GM21737 (cell line): ENCODE data around the gene DGCR6L.
"Not testable (repeated sequence)": the region's sequence is repeated elsewhere in the genome, so short reads cannot be mapped to it uniquely, and the experiment has no call there.

Source experiments
- ATAC-seq: cut with Tn5 transposase; IDR thresholded peaks from one replicate; pipeline ENCODE4 v1.9.1; 2021; ENCODE audit warnings: mild to moderate bottlenecking, moderate library complexity; ENCODE audit not compliant: unreplicated experiment

Gene DGCR6L

GRCh38 chr22:20328569-20328930 lies 8.7 kb upstream of the DGCR6L start:
- not testable (repeated sequence) for ATAC-seq

GRCh38 chr22:20325996-20326395 lies 6.1 kb upstream of the DGCR6L start:
- not testable (repeated sequence) for ATAC-seq

DNA sequence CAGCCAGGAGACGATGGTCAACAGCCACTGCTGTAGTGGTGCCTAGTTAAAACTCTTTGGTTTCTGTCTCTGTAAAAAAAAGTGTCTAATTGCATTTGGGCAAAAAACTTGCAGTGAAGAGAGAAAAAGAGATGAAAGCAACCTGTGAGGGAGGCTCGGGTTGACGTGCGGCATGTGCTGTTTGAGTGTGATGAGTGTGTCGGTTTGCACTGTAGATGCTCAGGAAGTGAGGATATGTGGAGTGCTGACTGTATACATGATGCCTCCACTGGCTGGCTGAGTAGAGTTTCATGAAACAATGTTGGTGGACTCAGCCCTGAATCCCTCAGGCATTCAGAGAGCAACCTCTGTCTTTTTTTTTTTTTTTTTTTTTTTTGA lies 4.3 kb upstream of the DGCR6L start:
- no peak for ATAC-seq

DNA sequence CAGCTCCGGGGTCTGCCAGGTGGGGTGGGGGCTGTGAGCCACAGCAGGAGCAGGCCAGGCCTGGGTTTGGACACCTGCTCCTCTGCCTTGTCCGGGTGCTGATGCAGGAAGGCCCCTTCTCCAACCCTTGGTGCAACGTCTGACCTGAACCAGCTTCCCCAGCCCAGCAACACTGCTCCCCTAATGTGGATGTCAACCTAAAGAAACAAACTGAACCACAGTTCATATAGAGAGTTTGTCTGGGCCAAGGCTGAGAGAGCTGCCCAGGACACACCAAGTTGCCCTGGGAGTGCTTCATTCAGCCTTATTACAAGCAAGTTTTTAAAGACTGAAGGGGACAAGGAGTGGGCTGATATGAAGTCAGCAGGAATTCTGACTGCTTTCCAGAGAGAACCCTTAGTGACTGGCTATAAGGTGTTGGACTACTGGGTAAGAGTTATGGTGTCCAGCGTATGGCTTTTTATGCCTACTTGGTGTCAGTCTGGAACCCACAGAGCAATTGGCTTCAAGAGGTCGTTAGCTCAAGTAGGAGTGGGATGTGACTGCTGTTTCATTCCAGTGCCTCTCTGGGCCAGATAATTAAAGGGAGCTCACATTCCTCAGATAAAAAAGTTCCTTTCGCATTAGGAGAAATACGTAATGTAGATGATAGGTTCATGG lies 1.8 kb upstream of the DGCR6L start:
- ATAC-seq: not testable (repeated sequence)

GRCh38 chr22:20320659-20321551 lies 1.0 kb upstream of the DGCR6L start:
- ATAC-seq: peak; percentile 1

GRCh38 chr22:20319041-20319744 lies 667 bp downstream of the DGCR6L start:
- ATAC-seq: peak; percentile 7

DNA sequence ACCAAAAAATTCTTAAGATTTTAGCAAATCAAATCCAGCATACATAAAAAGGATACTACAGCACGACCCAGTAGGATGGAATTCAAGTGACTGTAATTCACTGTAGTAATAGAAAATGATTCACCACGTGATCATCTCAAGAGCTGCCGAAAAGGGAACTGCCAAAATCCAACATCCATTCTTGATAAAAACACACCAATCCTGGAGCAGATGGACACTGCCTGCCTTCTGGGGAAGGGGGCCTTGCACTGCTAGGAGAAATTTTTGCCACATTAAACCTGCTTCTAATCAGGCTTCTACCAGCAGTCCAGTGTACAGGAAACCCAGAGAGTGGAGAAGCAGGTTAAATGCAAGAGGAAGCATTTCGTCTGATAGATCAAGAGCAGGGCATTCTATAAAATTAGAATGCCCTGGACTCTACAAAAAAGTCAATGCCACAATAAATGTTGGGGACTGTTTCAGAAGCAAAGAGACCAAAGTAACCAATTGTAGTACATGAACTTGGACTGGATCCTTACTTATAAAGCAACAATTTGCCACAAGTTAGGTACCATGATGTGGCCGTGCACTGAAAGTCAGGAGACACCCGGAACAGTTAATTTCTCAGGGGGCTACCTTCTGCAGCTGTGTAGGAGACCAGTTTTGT lies 1.7 kb downstream of the DGCR6L start:
- ATAC-seq: not testable (repeated sequence)

- not testable (repeated sequence) for ATAC-seq
These were observed 2.3 kb downstream of the DGCR6L start for GRCh38 chr22:20317402-20318042.

DNA sequence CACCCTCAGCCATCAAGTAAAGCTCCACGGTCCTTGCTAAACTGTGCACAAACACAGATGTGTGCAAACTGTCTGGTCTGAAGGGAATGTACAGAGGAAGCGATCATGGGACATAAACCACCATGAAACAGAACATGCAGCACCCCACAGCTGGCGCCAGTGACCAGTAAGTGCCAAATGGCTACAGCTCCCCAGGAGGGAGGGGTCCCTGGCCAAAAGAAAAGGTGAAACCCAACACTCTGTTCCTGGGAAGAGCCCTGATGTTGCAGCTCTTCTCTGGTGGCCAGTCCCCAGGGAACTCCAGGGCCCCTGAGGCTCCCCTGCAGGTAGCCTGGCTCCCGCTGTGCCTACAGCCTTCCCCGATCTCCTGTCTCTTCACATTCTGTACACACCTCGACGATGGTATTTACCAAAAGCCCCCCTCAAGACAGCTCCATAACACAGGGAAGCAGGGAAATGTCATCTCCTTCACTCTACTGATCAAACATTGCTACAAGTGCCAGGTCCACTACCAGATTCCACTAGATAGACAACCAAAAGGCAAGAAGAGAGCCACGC lies 2.9 kb downstream of the DGCR6L start:
- no peak for ATAC-seq

DNA sequence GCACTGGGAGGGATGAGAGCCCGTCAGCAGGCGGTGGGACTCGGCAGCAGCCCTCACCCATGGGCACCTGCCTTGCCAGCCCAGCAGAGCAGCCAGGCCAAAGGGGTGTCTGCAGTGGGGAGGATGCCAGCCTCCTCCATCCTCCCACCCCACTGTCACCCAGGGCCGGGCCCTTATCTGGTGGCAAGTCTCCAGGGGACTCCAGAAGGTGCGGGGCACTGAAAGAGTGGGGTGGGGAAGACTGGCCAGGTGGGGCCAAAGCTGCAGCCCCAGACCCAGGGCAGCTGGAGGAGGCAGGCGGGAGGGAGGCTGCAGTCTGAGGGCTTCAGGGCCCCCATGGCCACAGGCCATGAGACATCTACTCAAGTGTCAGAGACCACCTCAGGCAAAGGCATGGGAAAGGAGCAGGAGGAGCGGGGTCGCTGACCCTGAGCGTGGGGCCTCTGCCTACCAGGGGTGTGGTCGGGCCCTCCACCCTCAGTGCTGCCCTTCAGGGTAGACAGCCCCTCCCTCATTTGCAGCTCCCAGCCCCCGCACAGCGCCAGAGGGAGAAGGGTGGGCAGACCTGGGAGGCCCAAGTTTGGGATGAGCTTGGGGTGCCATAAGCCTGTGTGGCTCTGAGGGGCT lies 3.5 kb downstream of the DGCR6L start:
- ATAC-seq: no peak

DNA sequence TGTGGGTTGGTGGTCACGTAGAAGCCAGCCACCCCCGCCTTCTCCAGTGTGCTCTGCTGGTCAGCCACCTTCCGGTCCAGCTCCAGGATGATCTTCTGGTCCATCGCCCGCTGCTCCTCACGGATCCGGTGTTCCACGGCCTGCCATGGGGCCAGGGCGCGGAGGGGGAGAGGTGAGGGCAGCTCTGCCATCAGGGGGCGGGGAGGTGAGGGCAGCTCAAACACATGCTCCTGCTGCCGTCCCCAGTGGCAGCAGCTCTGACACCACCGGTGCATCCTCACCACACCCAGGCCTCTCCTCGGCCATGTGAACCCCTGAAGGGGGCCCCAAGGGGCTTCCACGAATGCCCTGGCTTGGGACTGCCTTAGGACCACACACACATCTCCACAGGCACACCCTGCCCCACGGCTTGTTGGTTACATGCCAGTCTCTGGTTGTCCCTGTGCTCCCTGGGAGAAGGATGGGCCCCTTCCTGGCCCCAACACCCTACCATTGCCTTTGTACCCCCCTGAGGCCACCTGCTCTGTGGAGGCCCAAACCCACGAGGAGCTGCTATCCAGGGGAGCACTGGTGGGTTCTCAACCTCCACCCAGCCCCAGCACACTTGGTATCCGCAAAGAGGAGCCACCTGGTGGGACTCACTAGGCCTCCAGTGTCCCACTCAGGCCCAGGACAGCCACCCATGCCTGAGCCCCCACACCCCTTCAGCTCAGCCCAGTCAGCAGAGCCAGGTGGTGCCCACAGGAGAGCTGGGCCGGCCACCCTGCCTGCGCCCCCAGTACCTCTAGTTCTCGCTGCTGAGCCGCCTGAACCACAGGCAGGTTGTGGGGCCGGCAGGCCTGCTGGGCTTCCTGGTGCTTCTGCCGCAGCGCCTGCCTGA lies 4.3 kb downstream of the DGCR6L start:
- ATAC-seq: no peak

- ATAC-seq: not testable (repeated sequence)
These were observed 5.0 kb downstream of the DGCR6L start for GRCh38 chr22:20314741-20315336.

- not testable (repeated sequence) for ATAC-seq
These were observed 5.7 kb downstream of the DGCR6L start for GRCh38 chr22:20314206-20314605.

DNA sequence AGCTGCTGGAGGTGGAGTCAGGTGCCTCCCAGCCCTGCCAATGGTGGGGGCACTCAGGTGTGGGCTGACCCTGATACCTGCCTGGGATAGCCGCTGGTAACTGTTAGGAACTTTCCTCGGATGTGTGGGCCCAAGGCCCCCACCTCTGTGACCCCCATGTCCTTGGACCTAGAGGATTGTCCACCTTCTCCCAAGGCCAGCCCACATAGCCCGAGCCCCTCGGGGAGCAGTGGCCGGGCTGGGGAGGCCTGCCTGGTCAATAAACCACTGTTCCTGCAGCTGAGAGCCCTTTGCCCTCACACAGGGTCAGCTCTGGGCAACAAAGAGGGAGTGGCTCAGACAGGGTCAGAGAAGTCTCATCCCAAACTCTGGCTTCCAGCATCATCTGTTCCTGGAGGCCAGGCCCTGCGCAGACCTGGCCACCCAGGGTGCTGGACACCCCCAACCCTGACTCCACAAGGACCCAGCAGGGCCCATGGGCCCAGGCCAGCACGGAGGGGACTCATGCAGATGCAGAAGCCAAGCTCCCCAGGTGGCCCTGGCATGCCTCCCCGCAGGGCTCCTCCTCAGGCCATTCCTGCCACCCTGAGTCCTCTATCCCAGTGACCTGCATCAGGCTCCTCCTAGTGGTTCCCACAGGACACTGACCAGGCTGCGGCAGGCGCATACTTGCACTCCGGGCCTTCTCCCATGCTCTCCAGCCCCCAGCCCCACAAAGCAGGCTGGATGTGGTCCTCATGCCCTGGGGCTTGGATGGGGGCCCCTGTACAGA lies 6.4 kb downstream of the DGCR6L start:
- ATAC-seq: not testable (repeated sequence)

- ATAC-seq: no peak
These were observed 7.3 kb downstream of the DGCR6L start for GRCh38 chr22:20312396-20313191.

- not testable (repeated sequence) for ATAC-seq
These were observed 8.4 kb downstream of the DGCR6L start for GRCh38 chr22:20311249-20312062.
